ENCODE data around the gene EFNA4. TPM values are rescaled to one million over a fixed set of nuclear protein-coding genes. Genes with fewer than 3 reads are reported as not detected.

Gene EFNA4
- total and polyA plus RNA-seq, 4 donors: 1.8 to 4.7 (median 3.3) TPM

DNA sequence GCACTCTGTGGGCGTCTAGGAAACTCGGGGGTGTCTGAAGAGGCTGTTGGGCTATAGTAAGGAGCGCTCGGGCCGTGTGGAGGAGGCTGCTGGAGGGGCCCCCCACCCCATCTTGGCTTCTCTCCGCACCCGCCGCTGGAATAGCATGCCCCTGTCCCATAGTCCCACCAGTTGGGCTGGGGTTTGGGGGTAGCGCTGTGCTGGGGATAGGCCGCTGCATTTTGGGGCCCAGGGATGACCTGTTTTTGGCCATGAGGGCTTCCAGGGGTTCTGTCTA, 15.6 kb downstream of the EFNA4 start:
- Histone ChIP-seq H3K27ac (ENCODE audit: low read depth in 1 of 2, low read length in 2 of 2) (no peak overlapping the region), H3K9me3 (ENCODE audit: control insufficient read depth in 4 of 4, low read length in 3 of 4) (no peaks in the 10 kb centered on the region)
- no peak for TF ChIP-seq NR2F2 (IDR thresholded peaks at IDR 0.05)
- TF ChIP-seq, protein P1, sequence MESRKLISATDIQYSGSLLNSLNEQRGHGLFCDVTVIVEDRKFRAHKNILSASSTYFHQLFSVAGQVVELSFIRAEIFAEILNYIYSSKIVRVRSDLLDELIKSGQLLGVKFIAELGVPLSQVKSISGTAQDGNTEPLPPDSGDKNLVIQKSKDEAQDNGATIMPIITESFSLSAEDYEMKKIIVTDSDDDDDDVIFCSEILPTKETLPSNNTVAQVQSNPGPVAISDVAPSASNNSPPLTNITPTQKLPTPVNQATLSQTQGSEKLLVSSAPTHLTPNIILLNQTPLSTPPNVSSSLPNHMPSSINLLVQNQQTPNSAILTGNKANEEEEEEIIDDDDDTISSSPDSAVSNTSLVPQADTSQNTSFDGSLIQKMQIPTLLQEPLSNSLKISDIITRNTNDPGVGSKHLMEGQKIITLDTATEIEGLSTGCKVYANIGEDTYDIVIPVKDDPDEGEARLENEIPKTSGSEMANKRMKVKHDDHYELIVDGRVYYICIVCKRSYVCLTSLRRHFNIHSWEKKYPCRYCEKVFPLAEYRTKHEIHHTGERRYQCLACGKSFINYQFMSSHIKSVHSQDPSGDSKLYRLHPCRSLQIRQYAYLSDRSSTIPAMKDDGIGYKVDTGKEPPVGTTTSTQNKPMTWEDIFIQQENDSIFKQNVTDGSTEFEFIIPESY (IDR thresholded peaks at IDR 0.05): no peak
- no peak for TF ChIP-seq EGR1 (IDR thresholded peaks at IDR 0.05; ENCODE audit: low read depth in 2 of 2)
- TF ChIP-seq RXRA (IDR thresholded peaks at IDR 0.05): no peak
- no peak for TF ChIP-seq GABPA (IDR thresholded peaks at IDR 0.05 in 1 of 2, conservative IDR thresholded peaks at IDR 0.05 in 1 of 2)
- TF ChIP-seq, protein P2, sequence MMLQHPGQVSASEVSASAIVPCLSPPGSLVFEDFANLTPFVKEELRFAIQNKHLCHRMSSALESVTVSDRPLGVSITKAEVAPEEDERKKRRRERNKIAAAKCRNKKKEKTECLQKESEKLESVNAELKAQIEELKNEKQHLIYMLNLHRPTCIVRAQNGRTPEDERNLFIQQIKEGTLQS (IDR thresholded peaks at IDR 0.05): no peak
- TF ChIP-seq RAD21 (IDR thresholded peaks at IDR 0.05): no peak
- TF ChIP-seq YY1 (IDR thresholded peaks at IDR 0.05): no peak
- TF ChIP-seq, protein P3, sequence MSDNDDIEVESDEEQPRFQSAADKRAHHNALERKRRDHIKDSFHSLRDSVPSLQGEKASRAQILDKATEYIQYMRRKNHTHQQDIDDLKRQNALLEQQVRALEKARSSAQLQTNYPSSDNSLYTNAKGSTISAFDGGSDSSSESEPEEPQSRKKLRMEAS (IDR thresholded peaks at IDR 0.05): no peak
- TF ChIP-seq, protein P4, sequence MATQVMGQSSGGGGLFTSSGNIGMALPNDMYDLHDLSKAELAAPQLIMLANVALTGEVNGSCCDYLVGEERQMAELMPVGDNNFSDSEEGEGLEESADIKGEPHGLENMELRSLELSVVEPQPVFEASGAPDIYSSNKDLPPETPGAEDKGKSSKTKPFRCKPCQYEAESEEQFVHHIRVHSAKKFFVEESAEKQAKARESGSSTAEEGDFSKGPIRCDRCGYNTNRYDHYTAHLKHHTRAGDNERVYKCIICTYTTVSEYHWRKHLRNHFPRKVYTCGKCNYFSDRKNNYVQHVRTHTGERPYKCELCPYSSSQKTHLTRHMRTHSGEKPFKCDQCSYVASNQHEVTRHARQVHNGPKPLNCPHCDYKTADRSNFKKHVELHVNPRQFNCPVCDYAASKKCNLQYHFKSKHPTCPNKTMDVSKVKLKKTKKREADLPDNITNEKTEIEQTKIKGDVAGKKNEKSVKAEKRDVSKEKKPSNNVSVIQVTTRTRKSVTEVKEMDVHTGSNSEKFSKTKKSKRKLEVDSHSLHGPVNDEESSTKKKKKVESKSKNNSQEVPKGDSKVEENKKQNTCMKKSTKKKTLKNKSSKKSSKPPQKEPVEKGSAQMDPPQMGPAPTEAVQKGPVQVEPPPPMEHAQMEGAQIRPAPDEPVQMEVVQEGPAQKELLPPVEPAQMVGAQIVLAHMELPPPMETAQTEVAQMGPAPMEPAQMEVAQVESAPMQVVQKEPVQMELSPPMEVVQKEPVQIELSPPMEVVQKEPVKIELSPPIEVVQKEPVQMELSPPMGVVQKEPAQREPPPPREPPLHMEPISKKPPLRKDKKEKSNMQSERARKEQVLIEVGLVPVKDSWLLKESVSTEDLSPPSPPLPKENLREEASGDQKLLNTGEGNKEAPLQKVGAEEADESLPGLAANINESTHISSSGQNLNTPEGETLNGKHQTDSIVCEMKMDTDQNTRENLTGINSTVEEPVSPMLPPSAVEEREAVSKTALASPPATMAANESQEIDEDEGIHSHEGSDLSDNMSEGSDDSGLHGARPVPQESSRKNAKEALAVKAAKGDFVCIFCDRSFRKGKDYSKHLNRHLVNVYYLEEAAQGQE (IDR thresholded peaks at IDR 0.05): no peak
- no peak for TF ChIP-seq JUND (IDR thresholded peaks at IDR 0.05)
- TF ChIP-seq, protein P5, sequence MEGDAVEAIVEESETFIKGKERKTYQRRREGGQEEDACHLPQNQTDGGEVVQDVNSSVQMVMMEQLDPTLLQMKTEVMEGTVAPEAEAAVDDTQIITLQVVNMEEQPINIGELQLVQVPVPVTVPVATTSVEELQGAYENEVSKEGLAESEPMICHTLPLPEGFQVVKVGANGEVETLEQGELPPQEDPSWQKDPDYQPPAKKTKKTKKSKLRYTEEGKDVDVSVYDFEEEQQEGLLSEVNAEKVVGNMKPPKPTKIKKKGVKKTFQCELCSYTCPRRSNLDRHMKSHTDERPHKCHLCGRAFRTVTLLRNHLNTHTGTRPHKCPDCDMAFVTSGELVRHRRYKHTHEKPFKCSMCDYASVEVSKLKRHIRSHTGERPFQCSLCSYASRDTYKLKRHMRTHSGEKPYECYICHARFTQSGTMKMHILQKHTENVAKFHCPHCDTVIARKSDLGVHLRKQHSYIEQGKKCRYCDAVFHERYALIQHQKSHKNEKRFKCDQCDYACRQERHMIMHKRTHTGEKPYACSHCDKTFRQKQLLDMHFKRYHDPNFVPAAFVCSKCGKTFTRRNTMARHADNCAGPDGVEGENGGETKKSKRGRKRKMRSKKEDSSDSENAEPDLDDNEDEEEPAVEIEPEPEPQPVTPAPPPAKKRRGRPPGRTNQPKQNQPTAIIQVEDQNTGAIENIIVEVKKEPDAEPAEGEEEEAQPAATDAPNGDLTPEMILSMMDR (IDR thresholded peaks at IDR 0.05; ENCODE audit: low read depth, low read length, missing input control): no peak
- no peak for TF ChIP-seq FOXA1 (IDR thresholded peaks at IDR 0.05)
- no peak for TF ChIP-seq SP1 (IDR thresholded peaks at IDR 0.05)
- no peak for TF ChIP-seq HNF4G (IDR thresholded peaks at IDR 0.05)
- no peak for TF ChIP-seq FOXA2 (IDR thresholded peaks at IDR 0.05)
- TF ChIP-seq HNF4A (conservative IDR thresholded peaks at IDR 0.05): no peak

More for the DNA sequence above, 15.6 kb downstream of the EFNA4 start:
- WGBS: 4% methylated on average over 10 of the region's 10 CpGs
- no peak overlapping the region for H3K9ac ChIP-seq (ENCODE audit: low read depth in 1 of 2, low read length in 2 of 2)
- peak overlapping the region in 1 of 3 donors; percentile 40 for H3K4me3 ChIP-seq (ENCODE audit: low read depth in 1 of 3, low read length in 3 of 3)
- peaks cover 0 to 21% (median 8%) of the 10 kb centered on the region in 4 donors for H3K27me3 ChIP-seq (ENCODE audit: control insufficient read depth in 4 of 4, insufficient read depth in 4 of 4, low read length in 3 of 4)
- DNase-seq (ENCODE audit: low spot score): no peak
- no peaks in the 10 kb centered on the region for H3K36me3 ChIP-seq (ENCODE audit: control insufficient read depth in 4 of 4, insufficient read depth in 3 of 4, low read depth in 1 of 4, low read length in 3 of 4)
- peaks cover 17 to 40% (median 34%) of the 10 kb centered on the region in 4 donors for H3K4me1 ChIP-seq (ENCODE audit: control insufficient read depth in 4 of 4, insufficient read depth in 4 of 4, low read length in 3 of 4)

All from liver (tissue), 9 donors.